Mesendoderm (in vitro differentiated cells): ENCODE results near the gene EARS2. TPM values are rescaled to one million over a fixed set of nuclear protein-coding genes. Genes with fewer than 3 reads are reported as not detected.

Experiments
- DNase-seq: peaks from one replicate; pipeline ENCODE4 v3.0.0; 2013
- H2AK5ac ChIP-seq: 2 replicates; pipeline ENCODE4 v1.6.1; 2013; ENCODE audit warnings: low read length, inconsistent platforms
- H2BK120ac ChIP-seq: 2 replicates; pipeline ENCODE4 v1.6.1; 2013; ENCODE audit warnings: low read depth, mild to moderate bottlenecking, low read length, moderate library complexity, mixed read lengths
- H2BK15ac ChIP-seq: replicated peaks from 2 replicates; pipeline ENCODE4 v1.6.1; 2013; ENCODE audit warnings: low read depth, mild to moderate bottlenecking, moderate library complexity
- H2BK5ac ChIP-seq: 2 replicates; pipeline ENCODE4 v1.6.1; 2013; ENCODE audit warnings: low read length, inconsistent platforms
- H3K18ac ChIP-seq: 2 replicates; pipeline ENCODE4 v1.6.1; 2013; ENCODE audit warnings: mild to moderate bottlenecking, low read length, mixed read lengths
- H3K23ac ChIP-seq: one replicate; pipeline ENCODE4 v1.6.1; 2013; ENCODE audit warnings: low read length
- H3K27ac ChIP-seq: 2 replicates; pipeline ENCODE4 v1.5.1; 2013; ENCODE audit warnings: low read depth, mild to moderate bottlenecking, inconsistent platforms, low read length, moderate library complexity
- H3K27me3 ChIP-seq: 2 replicates; pipeline ENCODE4 v1.6.1; 2013; ENCODE audit warnings: low read length, control low read depth, mild to moderate bottlenecking, inconsistent platforms; ENCODE audit not compliant: insufficient read depth, poor library complexity
- H3K36me3 ChIP-seq: 2 replicates; pipeline ENCODE4 v1.6.1; 2013; ENCODE audit warnings: low read length, inconsistent platforms; ENCODE audit not compliant: control insufficient read depth, insufficient read depth
- H3K4ac ChIP-seq: one replicate; pipeline ENCODE4 v1.6.1; 2013; ENCODE audit warnings: low read depth, mild to moderate bottlenecking, low read length, moderate library complexity
- H3K4me1 ChIP-seq: 2 replicates; pipeline ENCODE4 v1.6.1; 2013; ENCODE audit warnings: low read depth, low read length, inconsistent platforms; ENCODE audit not compliant: control insufficient read depth
- H3K4me2 ChIP-seq: 2 replicates; pipeline ENCODE4 v1.6.1; 2013; ENCODE audit warnings: low read length
- H3K4me3 ChIP-seq: 2 replicates; pipeline ENCODE4 v1.5.1; 2013; ENCODE audit warnings: mild to moderate bottlenecking, low read length
- H3K56ac ChIP-seq: one replicate; pipeline ENCODE4 v1.6.1; 2013; ENCODE audit warnings: low read length
- H3K79me1 ChIP-seq: 2 replicates; pipeline ENCODE4 v1.6.1; 2013; ENCODE audit warnings: low read length, inconsistent platforms
- H3K79me2 ChIP-seq: 2 replicates; pipeline ENCODE4 v1.6.1; 2013; ENCODE audit warnings: mild to moderate bottlenecking, low read length; ENCODE audit not compliant: control insufficient read depth, insufficient read depth
- H3K9ac ChIP-seq: 2 replicates; pipeline ENCODE4 v1.6.1; 2013; ENCODE audit warnings: low read length, inconsistent platforms
- H4K5ac ChIP-seq: one replicate; pipeline ENCODE4 v1.6.1; 2013; ENCODE audit warnings: low read length
- H4K8ac ChIP-seq: one replicate; pipeline ENCODE4 v1.6.1; 2013; ENCODE audit warnings: low read depth, mild to moderate bottlenecking, control low read depth, low read length, moderate library complexity
- WGBS: extraction: QIAGEN DNeasy Blood & Tissue Kit; methylation state at CpG from one replicate; pipeline ENCODE4 v1.1.7; 2013; ENCODE audit warnings: low lambda C conversion rate, missing lambda C conversion rate; ENCODE audit not compliant: insufficient coverage; ENCODE audit errors: extremely low coverage; 5-methylcytosine and 5-hydroxymethylcytosine counted together
- polyA plus RNA-seq, 2 experiments: library from polyadenylated mRNA; stranded (reverse); fragments of 200-250 nt; gene quantifications; one replicate each; pipeline ENCODE4 v1.2.3, GENCODE V29; 2013

Gene EARS2
- 20.5 TPM for polyA plus RNA-seq (2013, experiment 1 of 2)
- 18.2 TPM for polyA plus RNA-seq (2013, experiment 2 of 2)

DNA sequence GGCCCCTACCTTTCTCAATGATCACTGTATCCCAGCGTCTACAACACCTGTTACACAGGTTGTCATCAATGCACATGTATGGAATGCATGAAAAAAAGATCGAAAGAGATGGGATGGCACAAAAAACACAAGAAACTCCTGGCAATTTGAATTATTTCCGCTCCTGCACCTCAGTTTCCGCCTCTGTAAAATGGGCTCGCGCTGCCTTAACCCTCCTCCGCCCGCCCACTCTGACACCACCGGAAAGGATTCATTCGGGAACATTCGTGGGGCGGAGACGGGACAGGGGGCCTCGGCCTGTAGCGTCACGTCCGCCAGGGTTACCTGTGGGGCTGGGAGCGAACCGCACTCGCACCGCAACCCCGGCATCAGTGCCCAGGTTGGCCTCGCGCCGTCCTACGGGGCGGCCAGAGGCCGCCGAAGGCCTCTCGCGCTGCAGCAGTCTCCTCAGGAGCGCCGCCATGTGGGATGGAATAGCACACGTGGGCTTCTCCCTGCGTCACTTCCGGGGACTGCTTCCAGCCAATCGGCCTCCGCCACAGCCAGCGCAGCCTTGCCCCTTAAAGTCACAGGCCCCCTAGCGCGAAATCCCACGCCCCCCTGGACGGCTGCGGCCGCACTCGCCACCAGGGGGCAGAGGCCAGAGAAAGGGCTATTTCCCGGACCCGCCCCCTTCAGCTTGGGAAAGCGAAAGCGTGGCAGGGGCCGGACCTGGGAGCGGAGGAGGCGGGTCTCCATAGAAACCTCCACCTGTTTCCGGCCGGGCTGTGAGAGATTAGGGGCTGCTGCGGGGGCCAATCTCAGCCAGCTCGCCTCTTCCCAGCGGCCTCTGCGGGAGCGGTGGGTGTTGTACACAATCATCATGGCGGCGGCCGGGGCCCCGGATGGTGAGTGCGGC lies at the start of gene EARS2, which contains the start of gene UBFD1:
TSS of gene EARS2 (minus strand) at position 470 of the 898 bp plus-strand sequence. CDS start at position 463, 7 bp downstream.
TSS of gene UBFD1 (plus strand) at position 847 of the 898 bp plus-strand sequence. CDS start at position 863, 16 bp downstream.
- H2BK120ac ChIP-seq = peak within 1 kb of the TSS; percentile 19
- H3K9ac ChIP-seq = peak within 1 kb of the TSS; percentile 96
- H3K18ac ChIP-seq = peak within 1 kb of the TSS; percentile 88
- H2AK5ac ChIP-seq = no peak within 1 kb of the TSS
- no peak within 1 kb of the TSS for H2BK15ac ChIP-seq
- peaks cover 37% of the 10 kb centered on the region for H3K79me2 ChIP-seq
- H4K8ac ChIP-seq = peak within 1 kb of the TSS; percentile 99
- H3K23ac ChIP-seq = peak within 1 kb of the TSS; percentile 89
- no peaks in the 10 kb centered on the region for H3K27me3 ChIP-seq
- no peak within 1 kb of the TSS for H4K5ac ChIP-seq
- H3K4ac ChIP-seq = peak within 1 kb of the TSS; percentile 70
- peak; percentile 99 for DNase-seq
- no CpG with 5 or more reads among the region's 65 CpGs for WGBS
- H2BK5ac ChIP-seq = peak within 1 kb of the TSS; percentile 85
- H3K4me3 ChIP-seq = peak within 1 kb of the TSS; percentile 94
- H3K4me2 ChIP-seq = peak within 1 kb of the TSS; percentile 98
- H3K36me3 ChIP-seq = peaks cover 5% of the 10 kb centered on the region
- peak within 1 kb of the TSS; percentile 83 for H3K27ac ChIP-seq
- peaks cover 28% of the 10 kb centered on the region for H3K79me1 ChIP-seq
- peaks cover 2% of the 10 kb centered on the region for H3K4me1 ChIP-seq
- peak within 1 kb of the TSS; percentile 98 for H3K56ac ChIP-seq

DNA sequence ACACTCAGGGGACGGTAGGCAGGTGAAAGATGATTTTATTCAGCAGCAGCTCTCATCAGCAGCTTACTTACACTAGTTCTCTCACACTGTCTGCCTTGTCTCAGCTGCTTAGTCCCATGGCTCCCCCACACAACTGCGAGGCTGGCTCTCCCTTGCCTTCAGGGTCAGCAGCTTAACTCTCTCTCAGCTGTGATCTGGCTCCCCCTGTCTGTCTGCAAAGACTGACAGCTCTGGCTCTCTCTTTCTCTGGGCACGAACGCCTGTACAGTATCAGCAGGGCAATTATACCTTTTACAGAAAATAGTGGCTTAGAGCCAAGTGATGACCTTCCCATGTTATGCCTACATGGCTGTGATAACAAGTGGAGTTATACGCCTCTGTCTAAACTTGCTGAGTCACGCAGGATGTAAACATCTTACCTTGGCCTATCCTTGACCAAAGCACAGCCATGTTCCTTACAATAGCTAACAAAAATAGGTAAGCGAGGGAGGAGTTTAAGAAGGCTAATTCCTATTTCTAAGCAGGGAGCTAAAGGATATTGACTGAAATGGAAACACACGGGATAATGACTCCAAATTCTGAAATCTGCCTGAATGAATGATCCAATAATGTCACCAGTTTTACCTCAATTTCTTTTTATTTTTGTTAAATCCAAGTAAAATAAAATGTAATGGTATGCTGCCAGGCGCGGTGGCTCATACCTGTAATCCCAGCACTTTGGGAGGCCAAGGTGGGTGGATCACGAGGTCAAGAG lies 40.0 kb upstream of the EARS2 start:
- Histone ChIP-seq H3K23ac (no peak overlapping the region), H3K27me3 (no peaks in the 10 kb centered on the region), H2BK120ac (no peak overlapping the region), H3K18ac (no peak overlapping the region), H4K5ac (no peak overlapping the region), H2BK5ac (no peak overlapping the region), H3K4me2 (no peak overlapping the region), H3K4ac (no peak overlapping the region), H3K79me1 (peaks cover 10% of the 10 kb centered on the region), H3K4me1 (peaks cover 2% of the 10 kb centered on the region), H3K56ac (peak overlapping the region; percentile 34), H3K36me3 (peaks cover 4% of the 10 kb centered on the region), H3K79me2 (peaks cover 35% of the 10 kb centered on the region), H2BK15ac (no peak overlapping the region), H3K27ac (no peak overlapping the region), H4K8ac (no peak overlapping the region), H2AK5ac (no peak overlapping the region), H3K9ac (no peak overlapping the region), H3K4me3 (no peak overlapping the region)
- peak; percentile 79 for DNase-seq
- WGBS = no CpG with 5 or more reads among the region's 11 CpGs

DNA sequence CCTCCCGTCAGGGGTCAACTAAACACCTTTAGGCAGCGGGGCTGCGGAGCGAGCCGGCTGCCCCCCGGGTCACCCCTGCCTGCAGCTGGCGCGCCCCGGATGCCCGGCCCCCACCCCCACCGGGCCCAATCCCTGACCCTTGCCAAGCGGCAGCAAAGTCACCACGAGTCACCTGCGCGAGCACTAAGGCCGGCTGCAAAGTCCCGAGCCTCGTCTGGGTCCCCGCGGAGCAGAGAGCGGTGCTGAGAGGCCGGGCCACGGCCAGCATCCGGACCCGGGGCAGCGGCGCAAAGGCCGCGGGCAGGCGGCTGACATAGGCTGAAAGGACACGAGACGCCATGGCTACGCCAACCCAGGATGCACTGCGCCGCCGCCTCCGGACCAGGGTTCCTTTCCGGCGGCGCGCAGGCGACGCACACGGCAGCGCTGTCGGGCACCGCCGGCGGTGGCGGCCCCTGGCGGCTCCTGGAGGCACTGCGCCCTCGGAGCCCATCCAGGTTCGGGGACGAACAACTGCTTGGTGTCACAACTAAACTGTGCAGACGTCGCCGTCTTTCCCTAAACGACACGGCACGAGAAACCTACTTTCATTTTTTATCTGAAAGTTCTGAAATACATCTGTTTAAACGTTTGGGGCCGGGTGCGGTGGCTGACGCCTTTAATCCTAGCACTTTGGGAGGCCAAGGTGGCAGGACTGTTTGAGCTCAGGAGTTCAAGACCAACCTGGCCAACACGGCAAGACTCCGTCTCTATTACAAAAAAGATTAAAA lies 39.0 kb upstream of the EARS2 start, which contains the start of gene NDUFAB1:
TSS of gene NDUFAB1 (minus strand) at position 366 of the 770 bp plus-strand sequence. CDS start at position 340, 26 bp downstream.
- Histone ChIP-seq H3K79me1 (peaks cover 16% of the 10 kb centered on the region), H3K4me1 (peaks cover 2% of the 10 kb centered on the region), H3K23ac (peak within 1 kb of the TSS; percentile 66), H3K4me2 (peak within 1 kb of the TSS; percentile 34), H3K4ac (peak within 1 kb of the TSS; percentile 76), H2AK5ac (no peak within 1 kb of the TSS), H3K27ac (peak within 1 kb of the TSS; percentile 46), H4K8ac (no peak within 1 kb of the TSS), H2BK120ac (peak within 1 kb of the TSS; percentile 37), H3K36me3 (peaks cover 7% of the 10 kb centered on the region), H3K4me3 (peak within 1 kb of the TSS; percentile 100), H3K9ac (peak within 1 kb of the TSS; percentile 94), H3K27me3 (no peaks in the 10 kb centered on the region), H2BK5ac (no peak within 1 kb of the TSS), H3K18ac (peak within 1 kb of the TSS; percentile 91), H4K5ac (no peak within 1 kb of the TSS), H3K79me2 (peaks cover 45% of the 10 kb centered on the region), H2BK15ac (no peak within 1 kb of the TSS), H3K56ac (peak within 1 kb of the TSS; percentile 97)
- peak; percentile 93 for DNase-seq
- no CpG with 5 or more reads among the region's 67 CpGs for WGBS

DNA sequence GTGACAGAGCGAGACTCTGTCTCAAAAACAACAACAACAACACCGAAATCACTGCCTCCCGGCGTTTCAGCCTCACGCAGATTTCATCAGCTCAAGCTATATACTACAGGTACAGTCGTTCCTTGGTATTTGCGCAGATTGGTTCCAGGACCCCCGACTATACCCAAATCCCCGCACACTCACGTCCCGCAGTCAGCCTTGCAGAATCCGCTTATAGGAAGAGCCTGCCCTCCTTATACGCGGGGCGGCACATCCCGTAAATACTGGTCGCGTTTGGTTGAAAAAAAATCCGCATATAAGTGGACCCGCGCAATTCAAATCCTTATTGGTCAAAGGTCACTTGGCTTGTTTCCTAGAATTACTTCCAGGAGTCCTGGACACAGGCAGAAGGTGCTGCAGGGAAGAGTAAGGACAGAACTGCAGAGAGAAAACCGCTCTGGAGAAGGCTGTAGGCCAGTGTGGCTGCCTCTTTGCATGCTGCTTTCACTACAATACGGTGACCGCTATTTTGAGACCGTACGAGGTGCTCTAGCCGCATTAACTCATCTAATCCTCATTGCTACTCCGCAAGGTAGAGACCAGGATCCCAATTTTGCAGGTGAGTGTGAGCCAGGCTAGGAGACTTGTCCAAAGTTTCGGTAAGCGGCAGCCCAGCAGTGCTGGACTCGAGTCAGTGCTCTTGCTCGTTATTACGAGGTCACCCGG lies 38.2 kb upstream of the EARS2 start:
- H3K4me1 ChIP-seq = peaks cover 2% of the 10 kb centered on the region
- no peak overlapping the region for H2AK5ac ChIP-seq
- no peak overlapping the region for H3K27ac ChIP-seq
- peaks cover 50% of the 10 kb centered on the region for H3K79me2 ChIP-seq
- H3K4ac ChIP-seq = peak overlapping the region; percentile 76
- no CpG with 5 or more reads among the region's 34 CpGs for WGBS
- no peak overlapping the region for H4K8ac ChIP-seq
- no peak overlapping the region for H4K5ac ChIP-seq
- H3K18ac ChIP-seq = peak overlapping the region; percentile 91
- H3K4me2 ChIP-seq = peak overlapping the region; percentile 34
- H3K27me3 ChIP-seq = no peaks in the 10 kb centered on the region
- peak; percentile 21 for DNase-seq
- H2BK15ac ChIP-seq = no peak overlapping the region
- H3K79me1 ChIP-seq = peaks cover 19% of the 10 kb centered on the region
- H3K9ac ChIP-seq = peak overlapping the region; percentile 94
- no peak overlapping the region for H2BK120ac ChIP-seq
- H3K56ac ChIP-seq = peak overlapping the region; percentile 97
- H3K23ac ChIP-seq = peak overlapping the region; percentile 66
- peaks cover 8% of the 10 kb centered on the region for H3K36me3 ChIP-seq
- H2BK5ac ChIP-seq = no peak overlapping the region
- H3K4me3 ChIP-seq = peak overlapping the region; percentile 100

DNA sequence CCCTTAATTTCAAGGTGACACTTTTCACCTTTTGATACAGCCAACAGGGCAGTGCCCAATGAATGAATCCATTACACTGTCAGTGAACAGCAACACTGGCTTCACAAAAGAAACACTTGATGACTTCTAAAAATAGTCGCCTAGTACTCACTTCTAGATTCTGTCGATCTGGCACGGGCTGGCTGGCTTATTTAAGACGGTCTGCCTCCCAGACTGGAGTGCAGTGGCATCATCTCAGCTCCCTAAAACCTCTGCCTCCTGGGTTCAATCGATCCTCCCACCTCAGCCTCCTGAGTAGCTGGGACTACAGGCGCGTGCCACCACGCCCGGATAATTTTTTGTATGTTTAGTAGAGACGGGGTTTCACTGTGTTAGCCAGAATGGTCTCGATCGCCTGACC lies 37.0 kb upstream of the EARS2 start:
- no peak for DNase-seq
- no peak overlapping the region for H3K4me2 ChIP-seq
- no peak overlapping the region for H3K27ac ChIP-seq
- H2BK5ac ChIP-seq = no peak overlapping the region
- H2AK5ac ChIP-seq = no peak overlapping the region
- no peak overlapping the region for H4K8ac ChIP-seq
- no peak overlapping the region for H3K4me3 ChIP-seq
- no peak overlapping the region for H3K9ac ChIP-seq
- peaks cover 55% of the 10 kb centered on the region for H3K79me2 ChIP-seq
- no peak overlapping the region for H3K23ac ChIP-seq
- no peak overlapping the region for H2BK120ac ChIP-seq
- H4K5ac ChIP-seq = no peak overlapping the region
- no peak overlapping the region for H2BK15ac ChIP-seq
- H3K79me1 ChIP-seq = peaks cover 23% of the 10 kb centered on the region
- H3K27me3 ChIP-seq = no peaks in the 10 kb centered on the region
- H3K4me1 ChIP-seq = peaks cover 2% of the 10 kb centered on the region
- peaks cover 11% of the 10 kb centered on the region for H3K36me3 ChIP-seq
- no peak overlapping the region for H3K56ac ChIP-seq
- H3K4ac ChIP-seq = no peak overlapping the region
- WGBS = no CpG with 5 or more reads among the region's 12 CpGs
- no peak overlapping the region for H3K18ac ChIP-seq
